ENCODE results near the gene FBXW7. TPM values are rescaled to one million over a fixed set of nuclear protein-coding genes. Genes with fewer than 3 reads are reported as not detected.

FBXW7 gene
- total RNA-seq, 2 experiments from 2014 or later = 26.7 to 29.2 TPM

GRCh38 chr4:152357206-152357605, 178.7 kb downstream of the FBXW7 start:
- intact Hi-C loops (cut with micrococcal nuclease) = loop anchor here (5.0 kb wide), 1 partner anchor 285 kb away; no protein-coding TSS in a partner anchor
- Mint-ChIP-seq H3K36me3 (ENCODE audit: low read depth) (no peaks in the 10 kb centered on the region), H3K27ac (no peak overlapping the region), H3K27me3 (ENCODE audit: low read depth) (no peaks in the 10 kb centered on the region), H3K4me1 (ENCODE audit: low read depth) (peaks cover 30% of the 10 kb centered on the region), H3K9me3 (no peaks in the 10 kb centered on the region), H3K4me3 (no peak overlapping the region)
- CTCF ChIA-PET = interaction anchor here (0.8 to 1.7 kb wide), 3 partner anchors 37 to 310 kb away, joined by 3 to 4 read pairs (median 3); no protein-coding TSS in a partner anchor
- DNase-seq = peak; percentile 22

GRCh38 chr4:152356428-152357034, 179.4 kb downstream of the FBXW7 start:
- no peak for DNase-seq
- Mint-ChIP-seq H3K36me3 (ENCODE audit: low read depth) (no peaks in the 10 kb centered on the region), H3K9me3 (no peaks in the 10 kb centered on the region), H3K27me3 (ENCODE audit: low read depth) (no peaks in the 10 kb centered on the region), H3K4me3 (no peak overlapping the region), H3K4me1 (ENCODE audit: low read depth) (peaks cover 31% of the 10 kb centered on the region), H3K27ac (no peak overlapping the region)
- intact Hi-C loops (cut with micrococcal nuclease) = loop anchor here (5.0 kb wide), 1 partner anchor 286 kb away; no protein-coding TSS in a partner anchor
- CTCF ChIA-PET = interaction anchor here (0.8 to 1.7 kb wide), 2 partner anchors 37 to 301 kb away, joined by 3 to 4 read pairs; no protein-coding TSS in a partner anchor

- Mint-ChIP-seq H3K4me1 (ENCODE audit: low read depth) (peaks cover 18% of the 10 kb centered on the region), H3K4me3 (no peak overlapping the region)
- DNase-seq = peak; percentile 29
These were observed 183.2 kb downstream of the FBXW7 start for GRCh38 chr4:152352622-152353116.

GRCh38 chr4:152352215-152352614, 183.7 kb downstream of the FBXW7 start:
- DNase-seq = no peak
- Mint-ChIP-seq H3K4me1 (ENCODE audit: low read depth) (peaks cover 18% of the 10 kb centered on the region), H3K4me3 (no peak overlapping the region), H3K27me3 (ENCODE audit: low read depth) (no peaks in the 10 kb centered on the region), H3K27ac (peak overlapping the region; percentile 51), H3K9me3 (no peaks in the 10 kb centered on the region), H3K36me3 (ENCODE audit: low read depth) (no peaks in the 10 kb centered on the region)
- CTCF ChIA-PET = interaction anchor here (1.1 kb wide), 1 partner anchor 149 kb away, joined by 3 read pairs; no protein-coding TSS in a partner anchor
- intact Hi-C loops (cut with micrococcal nuclease) = no loop called here

More at GRCh38 chr4:152352622-152353116, 183.2 kb downstream of the FBXW7 start:
- H3K36me3 Mint-ChIP-seq (ENCODE audit: low read depth) = no peaks in the 10 kb centered on the region
- H3K27me3 Mint-ChIP-seq (ENCODE audit: low read depth) = no peaks in the 10 kb centered on the region
- CTCF ChIA-PET = no interaction called here
- no peaks in the 10 kb centered on the region for H3K9me3 Mint-ChIP-seq
- intact Hi-C loops (cut with micrococcal nuclease) = no loop called here
- peak overlapping the region; percentile 51 for H3K27ac Mint-ChIP-seq

- intact Hi-C loops (cut with micrococcal nuclease) = no loop called here
- Mint-ChIP-seq H3K27me3 (ENCODE audit: low read depth) (no peaks in the 10 kb centered on the region), H3K4me3 (no peak overlapping the region), H3K4me1 (ENCODE audit: low read depth) (peaks cover 18% of the 10 kb centered on the region), H3K36me3 (ENCODE audit: low read depth) (peaks cover 3% of the 10 kb centered on the region), H3K9me3 (no peaks in the 10 kb centered on the region), H3K27ac (no peak overlapping the region)
- no peak for DNase-seq
- CTCF ChIA-PET = interaction anchor here (1.1 kb wide), 1 partner anchor 150 kb away, joined by 3 read pairs; no protein-coding TSS in a partner anchor
These were observed 184.8 kb downstream of the FBXW7 start for GRCh38 chr4:152351080-152351479.

- peaks cover 3% of the 10 kb centered on the region for H3K36me3 Mint-ChIP-seq (ENCODE audit: low read depth)
- peaks cover 17% of the 10 kb centered on the region for H3K4me1 Mint-ChIP-seq (ENCODE audit: low read depth)
These were observed 187.2 kb downstream of the FBXW7 start for GRCh38 chr4:152348670-152349069.

GRCh38 chr4:152346979-152347378, 188.9 kb downstream of the FBXW7 start:
- intact Hi-C loops (cut with micrococcal nuclease) = no loop called here
- H3K27ac Mint-ChIP-seq = no peak overlapping the region
- H3K27me3 Mint-ChIP-seq (ENCODE audit: low read depth) = no peaks in the 10 kb centered on the region
- H3K36me3 Mint-ChIP-seq (ENCODE audit: low read depth) = peaks cover 8% of the 10 kb centered on the region
- no peak for DNase-seq
- no peak overlapping the region for H3K4me3 Mint-ChIP-seq
- CTCF ChIA-PET = no interaction called here
- no peaks in the 10 kb centered on the region for H3K9me3 Mint-ChIP-seq
- peaks cover 4% of the 10 kb centered on the region for H3K4me1 Mint-ChIP-seq (ENCODE audit: low read depth)

More at GRCh38 chr4:152348670-152349069, 187.2 kb downstream of the FBXW7 start:
- Mint-ChIP-seq H3K4me3 (no peak overlapping the region), H3K9me3 (no peaks in the 10 kb centered on the region), H3K27me3 (ENCODE audit: low read depth) (no peaks in the 10 kb centered on the region), H3K27ac (no peak overlapping the region)
- CTCF ChIA-PET = interaction anchor here (0.6 kb wide), 1 partner anchor 228 kb away, joined by 3 read pairs; no protein-coding TSS in a partner anchor
- intact Hi-C loops (cut with micrococcal nuclease) = no loop called here
- peak; percentile 10 for DNase-seq

- peaks cover 10% of the 10 kb centered on the region for H3K36me3 Mint-ChIP-seq (ENCODE audit: low read depth)
- peaks cover 4% of the 10 kb centered on the region for H3K4me1 Mint-ChIP-seq (ENCODE audit: low read depth)
- no peak for DNase-seq
- intact Hi-C loops (cut with micrococcal nuclease) = no loop called here
- H3K27me3 Mint-ChIP-seq (ENCODE audit: low read depth) = no peaks in the 10 kb centered on the region
- CTCF ChIA-PET = no interaction called here
- no peaks in the 10 kb centered on the region for H3K9me3 Mint-ChIP-seq
- H3K27ac Mint-ChIP-seq = no peak overlapping the region
- H3K4me3 Mint-ChIP-seq = no peak overlapping the region
These were observed 189.4 kb downstream of the FBXW7 start for GRCh38 chr4:152346526-152346925.

GRCh38 chr4:152344001-152344400, 191.9 kb downstream of the FBXW7 start:
- Mint-ChIP-seq H3K9me3 (no peaks in the 10 kb centered on the region), H3K36me3 (ENCODE audit: low read depth) (peaks cover 20% of the 10 kb centered on the region), H3K4me1 (ENCODE audit: low read depth) (no peaks in the 10 kb centered on the region), H3K27ac (no peak overlapping the region), H3K27me3 (ENCODE audit: low read depth) (no peaks in the 10 kb centered on the region), H3K4me3 (no peak overlapping the region)
- no peak for DNase-seq
- CTCF ChIA-PET = no interaction called here
- intact Hi-C loops (cut with micrococcal nuclease) = no loop called here

GRCh38 chr4:152342293-152342692, 193.6 kb downstream of the FBXW7 start:
- CTCF ChIA-PET = no interaction called here
- Mint-ChIP-seq H3K36me3 (ENCODE audit: low read depth) (peaks cover 20% of the 10 kb centered on the region), H3K9me3 (no peaks in the 10 kb centered on the region), H3K27me3 (ENCODE audit: low read depth) (no peaks in the 10 kb centered on the region), H3K4me3 (no peak overlapping the region), H3K4me1 (ENCODE audit: low read depth) (no peaks in the 10 kb centered on the region), H3K27ac (no peak overlapping the region)
- intact Hi-C loops (cut with micrococcal nuclease) = no loop called here
- no peak for DNase-seq

- H3K27me3 Mint-ChIP-seq (ENCODE audit: low read depth) = no peaks in the 10 kb centered on the region
- intact Hi-C loops (cut with micrococcal nuclease) = no loop called here
- no peaks in the 10 kb centered on the region for H3K9me3 Mint-ChIP-seq
These were observed 195.1 kb downstream of the FBXW7 start for GRCh38 chr4:152340818-152341217.

GRCh38 chr4:152339576-152339975, 196.3 kb downstream of the FBXW7 start:
- no peaks in the 10 kb centered on the region for H3K9me3 Mint-ChIP-seq
- CTCF ChIA-PET = no interaction called here
- H3K27ac Mint-ChIP-seq = no peak overlapping the region

More at GRCh38 chr4:152340818-152341217, 195.1 kb downstream of the FBXW7 start:
- DNase-seq = no peak
- Mint-ChIP-seq H3K27ac (no peak overlapping the region), H3K4me3 (no peak overlapping the region), H3K4me1 (ENCODE audit: low read depth) (no peaks in the 10 kb centered on the region), H3K36me3 (ENCODE audit: low read depth) (peaks cover 17% of the 10 kb centered on the region)
- CTCF ChIA-PET = no interaction called here

GRCh38 chr4:152334931-152335330, 201.0 kb downstream of the FBXW7 start:
- Mint-ChIP-seq H3K4me1 (ENCODE audit: low read depth) (no peaks in the 10 kb centered on the region), H3K27me3 (ENCODE audit: low read depth) (no peaks in the 10 kb centered on the region), H3K36me3 (ENCODE audit: low read depth) (peaks cover 15% of the 10 kb centered on the region), H3K27ac (no peak overlapping the region), H3K9me3 (no peaks in the 10 kb centered on the region), H3K4me3 (no peak overlapping the region)
- intact Hi-C loops (cut with micrococcal nuclease) = no loop called here
- CTCF ChIA-PET = interaction anchor here (0.7 kb wide), 1 partner anchor 263 kb away, joined by 3 read pairs; no protein-coding TSS in a partner anchor
- no peak for DNase-seq

More at GRCh38 chr4:152339576-152339975, 196.3 kb downstream of the FBXW7 start:
- Mint-ChIP-seq H3K27me3 (ENCODE audit: low read depth) (no peaks in the 10 kb centered on the region), H3K36me3 (ENCODE audit: low read depth) (peaks cover 20% of the 10 kb centered on the region), H3K4me1 (ENCODE audit: low read depth) (no peaks in the 10 kb centered on the region), H3K4me3 (no peak overlapping the region)
- intact Hi-C loops (cut with micrococcal nuclease) = no loop called here
- DNase-seq = no peak

Data from activated naive CD4-positive, alpha-beta T cell treated with anti-CD3 and anti-CD28 coated beads for 36 hours (primary cell).